Ishikawa (cell line): Measurements from ENCODE around the gene SRRM2.

ENCODE experiments used
- CEBPB ChIP-seq: IDR thresholded peaks from 2 replicates; pipeline ENCODE4 v1.6.1; 2012
- CREB1 ChIP-seq: IDR thresholded peaks from 2 replicates; pipeline ENCODE4 v1.6.1; 2012; ENCODE audit warnings: low read depth
- EP300 ChIP-seq: IDR thresholded peaks from 2 replicates; pipeline ENCODE4 v1.6.1; 2012; ENCODE audit warnings: borderline replicate concordance
- FOXM1 ChIP-seq: IDR thresholded peaks from 2 replicates; pipeline ENCODE4 v1.6.1; 2012; ENCODE audit warnings: low read depth, borderline replicate concordance
- MAX ChIP-seq: IDR thresholded peaks from 2 replicates; pipeline ENCODE4 v1.6.1; 2012
- RAD21 ChIP-seq: IDR thresholded peaks from 2 replicates; pipeline ENCODE4 v1.6.1; 2012; ENCODE audit warnings: low read depth
- REST ChIP-seq: IDR thresholded peaks from 2 replicates; pipeline ENCODE4 v1.6.1; 2012; ENCODE audit warnings: low read depth, mild to moderate bottlenecking
- TAF1 ChIP-seq: IDR thresholded peaks from 2 replicates; pipeline ENCODE4 v1.6.1; 2012; ENCODE audit warnings: low read depth, mild to moderate bottlenecking
- ZBTB7A ChIP-seq: IDR thresholded peaks from 2 replicates; pipeline ENCODE4 v1.6.1; 2012; ENCODE audit warnings: low read depth

DNA sequence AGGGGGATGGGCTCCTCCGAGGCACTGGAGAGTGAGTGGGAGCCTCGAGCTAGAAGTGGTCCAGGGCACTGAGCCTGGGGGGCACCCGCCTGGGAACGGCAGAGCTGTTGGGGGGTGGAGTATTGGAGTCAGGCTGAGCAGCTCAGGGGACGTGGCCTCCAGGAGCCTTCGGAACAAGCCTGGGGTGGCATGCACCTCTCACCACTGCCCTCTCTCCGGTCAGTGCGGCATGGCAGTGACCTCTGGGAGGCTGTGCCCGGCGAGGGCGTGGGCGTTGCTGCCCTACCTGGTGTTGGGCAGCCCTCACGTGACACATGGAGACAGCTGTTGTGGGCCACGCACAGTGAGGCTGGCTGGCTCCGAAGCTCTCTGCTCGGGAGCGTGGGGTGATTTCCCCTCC, 46.4 kb upstream of the SRRM2 start:
- no peak for TF ChIP-seq CREB1
- no peak for TF ChIP-seq CEBPB
- TF ChIP-seq TAF1, result no peak
- TF ChIP-seq REST, result no peak
- TF ChIP-seq RAD21, result no peak
- no peak for TF ChIP-seq EP300
- no peak for TF ChIP-seq MAX
- TF ChIP-seq ZBTB7A, result no peak
- no peak for TF ChIP-seq FOXM1
